HL-60 (cell line): ENCODE data around the gene MYCL.

Source experiments
- DNase-seq, 2 experiments: peaks; one replicate each; pipeline ENCODE4 v3.0.0-alpha.2; 2010 to 2020; ENCODE audit warnings: low read depth in 1 of 2, low spot score in 1 of 2
- H3K27ac ChIP-seq: fragments of 250-450 bp; sonication (Bioruptor Pico); replicated peaks from 2 replicates; pipeline ENCODE4 v1.5.1; 2020; ENCODE audit warnings: mild to moderate bottlenecking, moderate library complexity
- H3K27me3 ChIP-seq: fragments of 250-450 bp; sonication (Bioruptor Pico); 2 replicates; pipeline ENCODE4 v1.5.1; 2021; ENCODE audit warnings: mild to moderate bottlenecking, moderate library complexity; ENCODE audit not compliant: insufficient read depth, poor library complexity, severe bottlenecking
- H3K4me3 ChIP-seq: replicated peaks from 2 replicates; pipeline ENCODE4 v1.5.1; 2011; ENCODE audit warnings: mild to moderate bottlenecking, control low read depth, low read length; ENCODE audit not compliant: insufficient read depth
- CTCF ChIP-seq: IDR thresholded peaks from one replicate; pipeline ENCODE4 v1.5.1; 2011; ENCODE audit warnings: low read length, control low read depth, inconsistent platforms; ENCODE audit not compliant: insufficient read depth
- GABPA ChIP-seq: IDR thresholded peaks from 2 replicates; pipeline ENCODE4 v1.6.1; 2012; ENCODE audit warnings: low read depth
- POLR2AphosphoS5 ChIP-seq: IDR thresholded peaks from 2 replicates; pipeline ENCODE4 v1.6.1; 2012; ENCODE audit warnings: low read depth
- REST ChIP-seq: IDR thresholded peaks from 2 replicates; pipeline ENCODE4 v1.6.1; 2012; ENCODE audit warnings: low read depth; ENCODE audit not compliant: insufficient replicate concordance
- SPI1 ChIP-seq: IDR thresholded peaks from 2 replicates; pipeline ENCODE4 v1.6.1; 2012; ENCODE audit warnings: low read depth, mild to moderate bottlenecking, borderline replicate concordance

Gene MYCL

GRCh38 chr1:39885516-39885915 lies 16.2 kb downstream of the MYCL start:
- TF ChIP-seq SPI1: no peak
- TF ChIP-seq GABPA: no peak
- no peak for TF ChIP-seq POLR2AphosphoS5
- TF ChIP-seq REST: no peak
- no peak for TF ChIP-seq CTCF
- H3K27me3 ChIP-seq: no peaks in the 10 kb centered on the region
- no peak overlapping the region for H3K4me3 ChIP-seq
- H3K27ac ChIP-seq: no peak overlapping the region
- DNase-seq: no peak

- TF ChIP-seq GABPA (no peak), REST (no peak), SPI1 (no peak), POLR2AphosphoS5 (no peak), CTCF (no peak)
- Histone ChIP-seq H3K4me3 (peak overlapping the region; percentile 65), H3K27me3 (no peaks in the 10 kb centered on the region), H3K27ac (no peak overlapping the region)
- DNase-seq: no peak
Observed at GRCh38 chr1:39882152-39882551, 19.6 kb downstream of the MYCL start.

- H3K4me3 ChIP-seq: no peak overlapping the region
- TF ChIP-seq POLR2AphosphoS5 (no peak), GABPA (no peak), SPI1 (no peak), REST (no peak), CTCF (no peak)
- no peak for DNase-seq
- H3K27me3 ChIP-seq: no peaks in the 10 kb centered on the region
- no peak overlapping the region for H3K27ac ChIP-seq
Observed at GRCh38 chr1:39877980-39878956, 23.4 kb downstream of the MYCL start.
